Fibroblast of lung (primary cell): Measurements from ENCODE around the gene LRRC8C.

Experiments used
- EZH2 ChIP-seq: IDR thresholded peaks from 2 replicates; pipeline ENCODE4 v1.5.1; 2012; ENCODE audit warnings: low read length, control low read depth, mild to moderate bottlenecking; ENCODE audit errors: missing control alignments
- TF ChIP-seq, protein P1 (sequence below), 2 donors: IDR thresholded peaks in 1 of 2; conservative IDR thresholded peaks in 1 of 2; 1 replicate in 1 of 2; 2 replicates in 1 of 2; pipeline ENCODE4 v1.5.1; 2011 to 2012; ENCODE audit warnings: low read length in 2 of 2, control low read depth in 1 of 2, inconsistent platforms in 1 of 2, low read depth in 1 of 2, mild to moderate bottlenecking in 1 of 2

DNA sequence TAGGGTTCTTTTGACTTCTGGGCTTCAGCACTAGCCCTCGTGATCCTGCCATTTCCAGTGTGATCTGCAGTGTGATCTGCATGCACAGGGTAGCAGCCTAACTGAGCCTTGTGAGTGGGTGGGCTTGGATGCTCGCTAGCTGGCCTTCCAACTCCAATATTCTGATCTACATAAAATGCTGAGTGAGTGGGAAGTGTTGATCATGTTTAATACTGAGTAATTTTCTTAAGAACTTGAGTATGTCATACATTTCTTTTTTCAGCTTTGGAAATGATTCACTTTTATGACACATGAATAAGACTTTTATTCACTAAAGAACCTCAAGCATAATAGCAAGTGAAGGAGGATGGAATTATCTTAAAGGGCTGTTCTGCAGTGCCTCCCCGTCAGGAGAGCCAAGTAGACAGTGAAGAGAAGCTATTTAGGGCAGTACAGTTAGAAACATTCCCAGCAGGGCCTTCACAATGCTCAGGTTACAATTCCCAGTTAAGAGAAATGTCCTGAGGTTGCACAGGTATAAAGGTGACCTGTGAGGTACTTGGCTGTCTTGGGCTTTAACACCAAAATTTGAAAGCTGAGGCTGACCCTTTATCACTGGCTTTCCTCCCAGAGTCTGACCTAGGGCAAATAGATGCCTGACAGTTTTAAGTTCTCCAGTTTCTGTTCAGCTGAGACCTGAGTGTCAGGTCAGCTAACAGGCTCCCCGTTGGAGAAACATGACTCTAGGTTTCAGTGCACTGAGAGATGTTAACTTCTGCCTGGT, 29.1 kb upstream of the LRRC8C start:
- TF ChIP-seq, protein P1, sequence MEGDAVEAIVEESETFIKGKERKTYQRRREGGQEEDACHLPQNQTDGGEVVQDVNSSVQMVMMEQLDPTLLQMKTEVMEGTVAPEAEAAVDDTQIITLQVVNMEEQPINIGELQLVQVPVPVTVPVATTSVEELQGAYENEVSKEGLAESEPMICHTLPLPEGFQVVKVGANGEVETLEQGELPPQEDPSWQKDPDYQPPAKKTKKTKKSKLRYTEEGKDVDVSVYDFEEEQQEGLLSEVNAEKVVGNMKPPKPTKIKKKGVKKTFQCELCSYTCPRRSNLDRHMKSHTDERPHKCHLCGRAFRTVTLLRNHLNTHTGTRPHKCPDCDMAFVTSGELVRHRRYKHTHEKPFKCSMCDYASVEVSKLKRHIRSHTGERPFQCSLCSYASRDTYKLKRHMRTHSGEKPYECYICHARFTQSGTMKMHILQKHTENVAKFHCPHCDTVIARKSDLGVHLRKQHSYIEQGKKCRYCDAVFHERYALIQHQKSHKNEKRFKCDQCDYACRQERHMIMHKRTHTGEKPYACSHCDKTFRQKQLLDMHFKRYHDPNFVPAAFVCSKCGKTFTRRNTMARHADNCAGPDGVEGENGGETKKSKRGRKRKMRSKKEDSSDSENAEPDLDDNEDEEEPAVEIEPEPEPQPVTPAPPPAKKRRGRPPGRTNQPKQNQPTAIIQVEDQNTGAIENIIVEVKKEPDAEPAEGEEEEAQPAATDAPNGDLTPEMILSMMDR (conservative IDR thresholded peaks at IDR 0.05 in 1 of 2, IDR thresholded peaks at IDR 0.05 in 1 of 2; ENCODE audit: low read depth in 1 of 2, low read length in 2 of 2): no peak
- no peak for TF ChIP-seq EZH2
